ENCODE data around the gene CMC4. TPM values are rescaled to one million over a fixed set of nuclear protein-coding genes. Genes with fewer than 3 reads are reported as not detected.

The CMC4 gene
- polyA plus RNA-seq, 6 donors from 2014 or later: 18.2 to 23.6 (median 21.5) TPM

- no peaks in the 10 kb centered on the region for H3K36me3 Mint-ChIP-seq
- DNase-seq (no peak), ATAC-seq (ENCODE audit: low read depth in 2 of 2) (no peak)
- peaks cover 4 to 13% (median 13%) of the 10 kb centered on the region in 3 donors for H3K4me1 Mint-ChIP-seq
- H3K27me3 Mint-ChIP-seq: no peaks in the 10 kb centered on the region
- no peak overlapping the region for H3K27ac Mint-ChIP-seq
- H3K4me3 Mint-ChIP-seq: no peak overlapping the region
- H3K9me3 Mint-ChIP-seq: peaks cover 0 to 2% (median 0%) of the 10 kb centered on the region in 7 donors
Measured at GRCh38 chrX:155046129-155046810, 24.7 kb downstream of the CMC4 start.

GRCh38 chrX:155035688-155036087 is 35.2 kb downstream of the CMC4 start:
- Mint-ChIP-seq H3K4me3 (no peak overlapping the region), H3K36me3 (peaks cover 0 to 23% of the 10 kb centered on the region in 2 donors), H3K27me3 (no peaks in the 10 kb centered on the region), H3K9me3 (peaks cover 0 to 15% (median 4%) of the 10 kb centered on the region in 7 donors), H3K4me1 (peaks cover 5 to 9% (median 8%) of the 10 kb centered on the region in 3 donors), H3K27ac (no peak overlapping the region)
- ATAC-seq (ENCODE audit: low read depth in 2 of 2) (no peak), DNase-seq (no peak)

DNA sequence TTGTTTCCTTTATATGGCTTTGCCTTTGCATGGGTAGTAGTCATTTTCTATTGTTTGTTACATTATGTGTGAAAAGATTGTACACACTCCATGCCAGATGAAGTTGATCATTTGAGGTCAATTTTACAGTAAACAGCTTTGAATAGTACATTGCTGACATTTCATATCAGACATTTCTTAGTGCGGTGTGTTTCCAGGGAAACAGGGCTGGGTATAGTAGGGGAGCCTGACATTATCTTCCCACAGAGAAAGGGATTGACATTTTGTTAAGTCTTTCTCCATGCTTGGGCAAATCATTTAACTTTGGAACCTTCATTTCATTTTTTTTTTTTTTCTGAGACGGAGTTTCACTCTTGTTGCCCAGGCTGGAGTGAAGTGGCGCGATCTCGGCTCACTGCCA is 39.3 kb downstream of the CMC4 start:
- no peak for ATAC-seq (ENCODE audit: low read depth in 2 of 2)
- Mint-ChIP-seq H3K9me3 (peaks cover 0 to 15% (median 4%) of the 10 kb centered on the region in 7 donors), H3K4me3 (no peak overlapping the region), H3K36me3 (peaks cover 0 to 14% of the 10 kb centered on the region in 2 donors), H3K4me1 (peaks cover 6 to 21% (median 8%) of the 10 kb centered on the region in 3 donors), H3K27me3 (no peaks in the 10 kb centered on the region), H3K27ac (peak overlapping the region in 1 of 6 donors; percentile 63)
- no peak for DNase-seq

GRCh38 chrX:155028877-155029291 is 42.1 kb downstream of the CMC4 start:
- no peak for DNase-seq
- Mint-ChIP-seq H3K9me3 (peaks cover 0 to 3% (median 0%) of the 10 kb centered on the region in 7 donors), H3K27me3 (no peaks in the 10 kb centered on the region), H3K4me3 (peak overlapping the region in 4 of 8 donors; percentile 4 to 96 (median 42)), H3K27ac (peak overlapping the region in 2 of 6 donors; percentile 25 to 85), H3K4me1 (peaks cover 5 to 25% (median 6%) of the 10 kb centered on the region in 3 donors), H3K36me3 (no peaks in the 10 kb centered on the region)
- ATAC-seq (ENCODE audit: low read depth in 2 of 2): no peak

- peaks cover 5 to 25% (median 6%) of the 10 kb centered on the region in 3 donors for H3K4me1 Mint-ChIP-seq
- no peaks in the 10 kb centered on the region for H3K36me3 Mint-ChIP-seq
- H3K27me3 Mint-ChIP-seq: no peaks in the 10 kb centered on the region
- H3K4me3 Mint-ChIP-seq: peak overlapping the region in 6 of 8 donors; percentile 37 to 96 (median 87)
- H3K27ac Mint-ChIP-seq: peak overlapping the region in 4 of 6 donors; percentile 93 to 97 (median 96)
- peaks cover 0 to 3% (median 0%) of the 10 kb centered on the region in 7 donors for H3K9me3 Mint-ChIP-seq
- DNase-seq: no peak
- ATAC-seq (ENCODE audit: low read depth in 2 of 2): no peak
Measured at GRCh38 chrX:155028129-155028528, 42.8 kb downstream of the CMC4 start.

DNA sequence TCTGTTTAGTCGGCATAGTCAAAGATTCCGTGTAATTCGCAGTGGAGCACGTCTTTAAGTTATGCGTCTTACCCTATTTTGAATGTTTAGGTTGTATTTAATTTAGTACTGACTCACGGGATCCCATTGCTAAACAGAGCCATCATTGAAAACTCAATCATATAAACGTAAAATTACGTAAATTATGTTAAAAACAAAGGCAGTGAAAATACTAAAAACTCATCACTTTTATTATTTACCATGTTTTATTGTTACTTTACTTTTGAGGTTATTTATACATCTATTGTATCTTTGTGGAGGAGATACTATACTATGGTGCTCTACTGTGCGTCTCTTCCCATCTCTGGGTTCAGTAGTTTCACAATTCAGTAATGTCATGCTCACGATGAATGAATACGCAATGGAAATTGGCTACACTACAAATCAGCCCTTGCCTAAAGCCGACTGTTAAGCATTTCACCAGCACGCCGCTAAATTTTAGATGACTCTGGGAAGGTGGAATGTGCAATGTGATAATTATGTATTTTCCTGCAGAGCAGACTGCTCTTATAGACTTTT is 43.3 kb downstream of the CMC4 start:
- no peak for ATAC-seq (ENCODE audit: low read depth in 2 of 2)
- peak overlapping the region; percentile 90 to 97 (median 96) for H3K27ac Mint-ChIP-seq
- H3K4me3 Mint-ChIP-seq: peak overlapping the region; percentile 79 to 96 (median 88)
- peaks cover 5 to 25% (median 6%) of the 10 kb centered on the region in 3 donors for H3K4me1 Mint-ChIP-seq
- no peak for DNase-seq
- H3K27me3 Mint-ChIP-seq: no peaks in the 10 kb centered on the region
- H3K36me3 Mint-ChIP-seq: no peaks in the 10 kb centered on the region
- peaks cover 0 to 3% (median 0%) of the 10 kb centered on the region in 7 donors for H3K9me3 Mint-ChIP-seq

- ATAC-seq (ENCODE audit: low read depth in 2 of 2): peak; percentile 86 to 87
- peaks cover 0 to 3% (median 0%) of the 10 kb centered on the region in 7 donors for H3K9me3 Mint-ChIP-seq
Measured at GRCh38 chrX:155026727-155027508, 44.0 kb downstream of the CMC4 start, which contains the start of gene FUNDC2. FUNDC2 (plus strand) TSS chrX:155026844; CDS start chrX:155026939, 95 bp downstream.

GRCh38 chrX:155026420-155026726 is 44.6 kb downstream of the CMC4 start:
- H3K36me3 Mint-ChIP-seq: no peaks in the 10 kb centered on the region
- peaks cover 5 to 23% (median 6%) of the 10 kb centered on the region in 3 donors for H3K4me1 Mint-ChIP-seq
- ATAC-seq (ENCODE audit: low read depth in 2 of 2) (no peak), DNase-seq (no peak)
- peak overlapping the region; percentile 79 to 96 (median 90) for H3K4me3 Mint-ChIP-seq
- H3K9me3 Mint-ChIP-seq: peaks cover 0 to 3% (median 0%) of the 10 kb centered on the region in 7 donors
- no peaks in the 10 kb centered on the region for H3K27me3 Mint-ChIP-seq
- peak overlapping the region; percentile 89 to 96 (median 94) for H3K27ac Mint-ChIP-seq

More at GRCh38 chrX:155026727-155027508, 44.0 kb downstream of the CMC4 start, which contains the start of gene FUNDC2:
- H3K36me3 Mint-ChIP-seq: no peaks in the 10 kb centered on the region
- no peaks in the 10 kb centered on the region for H3K27me3 Mint-ChIP-seq
- H3K4me1 Mint-ChIP-seq: peaks cover 5 to 25% (median 6%) of the 10 kb centered on the region in 3 donors
- peak; percentile 91 for DNase-seq
- H3K4me3 Mint-ChIP-seq: peak within 1 kb of the TSS; percentile 79 to 96 (median 91)
- peak within 1 kb of the TSS; percentile 93 to 97 (median 96) for H3K27ac Mint-ChIP-seq

- Mint-ChIP-seq H3K4me3 (peak overlapping the region in 3 of 8 donors; percentile 23 to 67 (median 40)), H3K27ac (peak overlapping the region in 2 of 6 donors; percentile 48 to 57), H3K27me3 (no peaks in the 10 kb centered on the region), H3K4me1 (peaks cover 0 to 15% (median 4%) of the 10 kb centered on the region in 3 donors), H3K9me3 (peaks cover 0 to 3% (median 0%) of the 10 kb centered on the region in 7 donors), H3K36me3 (no peaks in the 10 kb centered on the region)
- DNase-seq (no peak), ATAC-seq (ENCODE audit: low read depth in 2 of 2) (no peak)
Measured at GRCh38 chrX:155023907-155024833, 46.8 kb downstream of the CMC4 start.

DNA sequence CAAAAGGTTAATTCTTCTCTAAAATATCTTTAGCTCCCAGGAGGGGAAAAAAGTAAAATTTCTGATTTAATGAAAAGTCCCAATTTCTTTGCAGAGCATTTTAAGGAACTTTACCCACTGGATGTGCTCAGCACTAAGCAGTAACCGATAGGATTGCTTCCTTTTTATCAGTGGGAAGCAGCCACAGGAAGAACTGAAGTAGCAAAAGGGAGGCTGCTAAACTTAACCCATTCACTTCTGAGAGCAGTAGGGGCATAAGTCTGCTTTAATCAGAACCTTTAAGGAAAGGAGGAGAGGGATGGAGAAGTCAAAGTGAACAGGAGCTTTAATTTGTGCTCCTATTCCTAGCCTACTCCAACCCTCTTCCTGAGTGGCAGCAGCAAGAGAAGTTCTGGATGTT is 48.4 kb downstream of the CMC4 start, which contains the start of gene F8:
TSS of gene F8 (minus strand) at position 139 of the 400 bp plus-strand sequence. CDS start 171 bp downstream, outside the sequence.
- ATAC-seq (ENCODE audit: low read depth in 2 of 2) (no peak), DNase-seq (no peak)
- peaks cover 0 to 3% (median 0%) of the 10 kb centered on the region in 7 donors for H3K9me3 Mint-ChIP-seq
- H3K27me3 Mint-ChIP-seq: no peaks in the 10 kb centered on the region
- no peaks in the 10 kb centered on the region for H3K36me3 Mint-ChIP-seq
- H3K4me3 Mint-ChIP-seq: peak within 1 kb of the TSS in 1 of 8 donors; percentile 36
- H3K4me1 Mint-ChIP-seq: peaks cover 0 to 4% (median 0%) of the 10 kb centered on the region in 3 donors
- H3K27ac Mint-ChIP-seq: peak within 1 kb of the TSS in 2 of 6 donors; percentile 13 to 29

- no peaks in the 10 kb centered on the region for H3K9me3 Mint-ChIP-seq
- peaks cover 0 to 2% (median 0%) of the 10 kb centered on the region in 3 donors for H3K4me1 Mint-ChIP-seq
- no peak for DNase-seq
- H3K4me3 Mint-ChIP-seq: no peak overlapping the region
- ATAC-seq (ENCODE audit: low read depth in 2 of 2): no peak
- H3K27me3 Mint-ChIP-seq: no peaks in the 10 kb centered on the region
- H3K36me3 Mint-ChIP-seq: no peaks in the 10 kb centered on the region
- no peak overlapping the region for H3K27ac Mint-ChIP-seq
Measured at GRCh38 chrX:155020591-155020990, 50.3 kb downstream of the CMC4 start.
